Measurements from ENCODE around the gene ALG14. TPM values are rescaled to one million over a fixed set of nuclear protein-coding genes. Genes with fewer than 3 reads are reported as not detected.

The ALG14 gene
- total RNA-seq, 1 experiment from 2014 or later: 13.0 TPM

GRCh38 chr1:94949681-94950661 is 122.8 kb downstream of the ALG14 start:
- no TSS peak for BruUV-seq (replicated peaks)
- peaks cover under 1% of the 10 kb centered on the region for H3K27me3 Mint-ChIP-seq (ENCODE audit: insufficient read depth, unreplicated experiment)
- intact Hi-C loops (cut with micrococcal nuclease): no loop called here

GRCh38 chr1:94947437-94947836 is 125.3 kb downstream of the ALG14 start:
- Mint-ChIP-seq H3K4me1 (ENCODE audit: insufficient read depth, unreplicated experiment) (peaks cover 5% of the 10 kb centered on the region), H3K4me3 (ENCODE audit: unreplicated experiment) (no peak overlapping the region), H3K27me3 (ENCODE audit: insufficient read depth, unreplicated experiment) (peaks cover 14% of the 10 kb centered on the region), H3K27ac (ENCODE audit: low read depth, unreplicated experiment) (no peak overlapping the region), H3K9me3 (ENCODE audit: unreplicated experiment) (no peaks in the 10 kb centered on the region), H3K36me3 (ENCODE audit: insufficient read depth, unreplicated experiment) (no peaks in the 10 kb centered on the region)
- BruUV-seq (replicated peaks): no TSS peak
- TF ChIP-seq, protein P1, sequence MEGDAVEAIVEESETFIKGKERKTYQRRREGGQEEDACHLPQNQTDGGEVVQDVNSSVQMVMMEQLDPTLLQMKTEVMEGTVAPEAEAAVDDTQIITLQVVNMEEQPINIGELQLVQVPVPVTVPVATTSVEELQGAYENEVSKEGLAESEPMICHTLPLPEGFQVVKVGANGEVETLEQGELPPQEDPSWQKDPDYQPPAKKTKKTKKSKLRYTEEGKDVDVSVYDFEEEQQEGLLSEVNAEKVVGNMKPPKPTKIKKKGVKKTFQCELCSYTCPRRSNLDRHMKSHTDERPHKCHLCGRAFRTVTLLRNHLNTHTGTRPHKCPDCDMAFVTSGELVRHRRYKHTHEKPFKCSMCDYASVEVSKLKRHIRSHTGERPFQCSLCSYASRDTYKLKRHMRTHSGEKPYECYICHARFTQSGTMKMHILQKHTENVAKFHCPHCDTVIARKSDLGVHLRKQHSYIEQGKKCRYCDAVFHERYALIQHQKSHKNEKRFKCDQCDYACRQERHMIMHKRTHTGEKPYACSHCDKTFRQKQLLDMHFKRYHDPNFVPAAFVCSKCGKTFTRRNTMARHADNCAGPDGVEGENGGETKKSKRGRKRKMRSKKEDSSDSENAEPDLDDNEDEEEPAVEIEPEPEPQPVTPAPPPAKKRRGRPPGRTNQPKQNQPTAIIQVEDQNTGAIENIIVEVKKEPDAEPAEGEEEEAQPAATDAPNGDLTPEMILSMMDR (IDR thresholded peaks at IDR 0.05; ENCODE audit: unreplicated experiment): no peak
- no peak for DNase-seq (ENCODE audit: unreplicated experiment)
- ChIA-PET CTCF (no interaction called here), POLR2A (interaction anchor here (0.9 kb wide), 1 partner anchor 72 kb away, joined by 3 read pairs; no protein-coding TSS in a partner anchor)
- intact Hi-C loops (cut with micrococcal nuclease): no loop called here

More at GRCh38 chr1:94949681-94950661, 122.8 kb downstream of the ALG14 start:
- no peak overlapping the region for H3K4me3 Mint-ChIP-seq (ENCODE audit: unreplicated experiment)
- no peak overlapping the region for H3K27ac Mint-ChIP-seq (ENCODE audit: low read depth, unreplicated experiment)
- H3K4me1 Mint-ChIP-seq (ENCODE audit: insufficient read depth, unreplicated experiment): peaks cover 5% of the 10 kb centered on the region
- DNase-seq (ENCODE audit: unreplicated experiment): no peak
- no peaks in the 10 kb centered on the region for H3K9me3 Mint-ChIP-seq (ENCODE audit: unreplicated experiment)
- ChIA-PET CTCF (no interaction called here), POLR2A (no interaction called here)
- no peaks in the 10 kb centered on the region for H3K36me3 Mint-ChIP-seq (ENCODE audit: insufficient read depth, unreplicated experiment)
- TF ChIP-seq, protein P1 (IDR thresholded peaks at IDR 0.05; ENCODE audit: unreplicated experiment): no peak

DNA sequence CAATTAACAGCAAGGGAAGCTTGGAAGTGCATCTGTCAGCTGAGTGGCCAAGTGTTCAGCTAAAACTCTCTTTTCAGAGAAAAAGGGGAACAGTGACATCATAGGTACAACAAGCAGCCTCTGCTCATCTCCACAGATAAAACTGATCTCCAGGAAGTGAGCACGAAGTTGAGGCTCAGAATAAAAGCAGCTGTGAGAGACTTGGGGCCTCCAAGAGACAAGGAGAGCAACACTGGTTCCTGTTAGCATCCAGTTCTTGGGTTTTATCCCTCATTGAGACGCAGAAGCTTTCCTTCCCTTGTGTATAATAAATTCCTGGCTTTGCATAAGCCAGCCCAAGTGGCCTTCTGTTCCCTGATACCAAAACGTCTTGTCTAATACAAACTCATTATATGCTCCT is 125.9 kb downstream of the ALG14 start:
- Mint-ChIP-seq H3K9me3 (ENCODE audit: unreplicated experiment) (no peaks in the 10 kb centered on the region), H3K4me3 (ENCODE audit: unreplicated experiment) (no peak overlapping the region), H3K4me1 (ENCODE audit: insufficient read depth, unreplicated experiment) (peaks cover 5% of the 10 kb centered on the region), H3K27me3 (ENCODE audit: insufficient read depth, unreplicated experiment) (peaks cover 14% of the 10 kb centered on the region), H3K36me3 (ENCODE audit: insufficient read depth, unreplicated experiment) (no peaks in the 10 kb centered on the region), H3K27ac (ENCODE audit: low read depth, unreplicated experiment) (no peak overlapping the region)
- intact Hi-C loops (cut with micrococcal nuclease): no loop called here
- no peak for DNase-seq (ENCODE audit: unreplicated experiment)
- TF ChIP-seq, protein P1 (IDR thresholded peaks at IDR 0.05; ENCODE audit: unreplicated experiment): no peak
- ChIA-PET CTCF (no interaction called here), POLR2A (interaction anchor here (0.9 kb wide), 1 partner anchor 72 kb away, joined by 3 read pairs; no protein-coding TSS in a partner anchor)
- no TSS peak for BruUV-seq (replicated peaks)
